Measurements from ENCODE around the gene TNFRSF25. TPM values are rescaled to one million over a fixed set of nuclear protein-coding genes. Genes with fewer than 3 reads are reported as not detected.

Gene TNFRSF25
- total RNA-seq, 1 experiment from 2014 or later = 19.5 TPM

- TF ChIP-seq, protein P1, sequence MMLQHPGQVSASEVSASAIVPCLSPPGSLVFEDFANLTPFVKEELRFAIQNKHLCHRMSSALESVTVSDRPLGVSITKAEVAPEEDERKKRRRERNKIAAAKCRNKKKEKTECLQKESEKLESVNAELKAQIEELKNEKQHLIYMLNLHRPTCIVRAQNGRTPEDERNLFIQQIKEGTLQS (CRISPR knock-in tag; conservative IDR thresholded peaks at IDR 0.05) = no peak
Observed at GRCh38 chr1:6505367-6506209, 39.6 kb upstream of the TNFRSF25 start (continued).

GRCh38 chr1:6504887-6505286, 38.9 kb upstream of the TNFRSF25 start:
- TF ChIP-seq ZNF423 (CRISPR knock-in tag; IDR thresholded peaks at IDR 0.05) (no peak), SP1 (CRISPR knock-in tag; conservative IDR thresholded peaks at IDR 0.05) (no peak), HMGA2 (CRISPR knock-in tag; IDR thresholded peaks at IDR 0.05) (no peak), ETV6 (CRISPR knock-in tag; IDR thresholded peaks at IDR 0.05) (no peak), ZBTB21 (CRISPR knock-in tag; IDR thresholded peaks at IDR 0.05; ENCODE audit: borderline replicate concordance) (no peak), KAT7 (CRISPR knock-in tag; IDR thresholded peaks at IDR 0.05; ENCODE audit: borderline replicate concordance) (no peak), JUN (CRISPR knock-in tag; IDR thresholded peaks at IDR 0.05) (no peak), SMAD3 (CRISPR knock-in tag; IDR thresholded peaks at IDR 0.05; ENCODE audit: borderline replicate concordance) (no peak), USF2 (CRISPR knock-in tag; IDR thresholded peaks at IDR 0.05) (no peak), NR2C2 (CRISPR knock-in tag; IDR thresholded peaks at IDR 0.05) (no peak), FOXP1 (CRISPR knock-in tag; IDR thresholded peaks at IDR 0.05; ENCODE audit: borderline replicate concordance) (no peak), ZNF138 (CRISPR knock-in tag; conservative IDR thresholded peaks at IDR 0.05) (no peak), EMX1 (CRISPR knock-in tag; IDR thresholded peaks at IDR 0.05) (no peak), FOXP4 (CRISPR knock-in tag; IDR thresholded peaks at IDR 0.05) (no peak), CREB1 (CRISPR knock-in tag; IDR thresholded peaks at IDR 0.05) (no peak), ATF6 (CRISPR knock-in tag; IDR thresholded peaks at IDR 0.05) (no peak)
- Mint-ChIP-seq H3K9me3 (no peaks in the 10 kb centered on the region), H3K4me3 (no peak overlapping the region), H3K36me3 (no peaks in the 10 kb centered on the region), H3K4me1 (no peaks in the 10 kb centered on the region), H3K27ac (no peak overlapping the region), H3K27me3 (ENCODE audit: low read depth) (peaks cover 3% of the 10 kb centered on the region)
- DNase-seq (ENCODE audit: low spot score) = no peak
- ATAC-seq = no peak
- POLR2A ChIA-PET = no interaction called here
- CTCF ChIA-PET = interaction anchor here (1.1 to 5.3 kb wide), 4 partner anchors 17 to 703 kb away, joined by 3 to 25 read pairs (median 4); partner anchors contain the start of gene NOL9

GRCh38 chr1:6503884-6504602, 38.1 kb upstream of the TNFRSF25 start:
- Mint-ChIP-seq H3K27me3 (ENCODE audit: low read depth) (peaks cover 6% of the 10 kb centered on the region), H3K36me3 (no peaks in the 10 kb centered on the region), H3K9me3 (no peaks in the 10 kb centered on the region), H3K4me3 (no peak overlapping the region), H3K4me1 (no peaks in the 10 kb centered on the region), H3K27ac (no peak overlapping the region)
- CTCF ChIA-PET = interaction anchor here (1.0 to 5.3 kb wide), 4 partner anchors 9 to 704 kb away, joined by 4 to 25 read pairs (median 5); no protein-coding TSS in a partner anchor
- POLR2A ChIA-PET = no interaction called here
- ATAC-seq = no peak
- no peak for DNase-seq (ENCODE audit: low spot score)
- no peak for TF ChIP-seq SOX15 (CRISPR knock-in tag; IDR thresholded peaks at IDR 0.05)
- no peak for TF ChIP-seq ETV6 (CRISPR knock-in tag; IDR thresholded peaks at IDR 0.05)
- TF ChIP-seq ZNF317 (CRISPR knock-in tag; IDR thresholded peaks at IDR 0.05; ENCODE audit: borderline replicate concordance, low read depth) = no peak
- no peak for TF ChIP-seq MLX (CRISPR knock-in tag; IDR thresholded peaks at IDR 0.05)
- TF ChIP-seq ZNF416 (CRISPR knock-in tag; IDR thresholded peaks at IDR 0.05) = no peak
- no peak for TF ChIP-seq NR1H2 (CRISPR knock-in tag; IDR thresholded peaks at IDR 0.05)
- TF ChIP-seq, protein P2, sequence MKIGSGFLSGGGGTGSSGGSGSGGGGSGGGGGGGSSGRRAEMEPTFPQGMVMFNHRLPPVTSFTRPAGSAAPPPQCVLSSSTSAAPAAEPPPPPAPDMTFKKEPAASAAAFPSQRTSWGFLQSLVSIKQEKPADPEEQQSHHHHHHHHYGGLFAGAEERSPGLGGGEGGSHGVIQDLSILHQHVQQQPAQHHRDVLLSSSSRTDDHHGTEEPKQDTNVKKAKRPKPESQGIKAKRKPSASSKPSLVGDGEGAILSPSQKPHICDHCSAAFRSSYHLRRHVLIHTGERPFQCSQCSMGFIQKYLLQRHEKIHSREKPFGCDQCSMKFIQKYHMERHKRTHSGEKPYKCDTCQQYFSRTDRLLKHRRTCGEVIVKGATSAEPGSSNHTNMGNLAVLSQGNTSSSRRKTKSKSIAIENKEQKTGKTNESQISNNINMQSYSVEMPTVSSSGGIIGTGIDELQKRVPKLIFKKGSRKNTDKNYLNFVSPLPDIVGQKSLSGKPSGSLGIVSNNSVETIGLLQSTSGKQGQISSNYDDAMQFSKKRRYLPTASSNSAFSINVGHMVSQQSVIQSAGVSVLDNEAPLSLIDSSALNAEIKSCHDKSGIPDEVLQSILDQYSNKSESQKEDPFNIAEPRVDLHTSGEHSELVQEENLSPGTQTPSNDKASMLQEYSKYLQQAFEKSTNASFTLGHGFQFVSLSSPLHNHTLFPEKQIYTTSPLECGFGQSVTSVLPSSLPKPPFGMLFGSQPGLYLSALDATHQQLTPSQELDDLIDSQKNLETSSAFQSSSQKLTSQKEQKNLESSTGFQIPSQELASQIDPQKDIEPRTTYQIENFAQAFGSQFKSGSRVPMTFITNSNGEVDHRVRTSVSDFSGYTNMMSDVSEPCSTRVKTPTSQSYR (CRISPR knock-in tag; IDR thresholded peaks at IDR 0.05) = no peak
- TF ChIP-seq USF2 (CRISPR knock-in tag; IDR thresholded peaks at IDR 0.05) = no peak
